GM12878 (cell line): Measurements from ENCODE around the gene CNST. TPM values are rescaled to one million over a fixed set of nuclear protein-coding genes. Genes with fewer than 3 reads are reported as not detected.

Experiments used
- BCL11A ChIP-seq: IDR thresholded peaks from 2 replicates; pipeline ENCODE4 v1.6.1; 2011; ENCODE audit warnings: low read depth, low read length
- CBFB ChIP-seq: IDR thresholded peaks from 2 replicates; pipeline ENCODE4 v1.6.1; 2016; ENCODE audit warnings: antibody characterized with exemption, low read depth
- ELK1 ChIP-seq: IDR thresholded peaks from 2 replicates; pipeline ENCODE4 v1.6.1; 2012; ENCODE audit warnings: low read depth, low read length, improper control_type of control experiment
- FOXK2 ChIP-seq: fragments of 450-650 bp; IDR thresholded peaks from 2 replicates; pipeline ENCODE4 v1.6.1; 2017; ENCODE audit warnings: mild to moderate bottlenecking, moderate library complexity
- GABPA ChIP-seq: IDR thresholded peaks from 2 replicates; pipeline ENCODE4 v1.6.1; 2014; ENCODE audit warnings: antibody characterized with exemption, low read depth, mild to moderate bottlenecking, inconsistent platforms
- GATAD2B ChIP-seq: fragments of 450-650 bp; conservative IDR thresholded peaks from 2 replicates; pipeline ENCODE4 v1.6.1; 2017; ENCODE audit warnings: low read depth, mild to moderate bottlenecking, moderate library complexity
- MEF2A ChIP-seq: IDR thresholded peaks from 2 replicates; pipeline ENCODE4 v1.6.1; 2011; ENCODE audit warnings: low read depth, mild to moderate bottlenecking, low read length, moderate library complexity; ENCODE audit not compliant: insufficient read depth
- MLLT1 ChIP-seq: fragments of 450-650 bp; IDR thresholded peaks from 2 replicates; pipeline ENCODE4 v1.6.1; 2016; ENCODE audit warnings: mild to moderate bottlenecking
- NFYA ChIP-seq: IDR thresholded peaks from 2 replicates; pipeline ENCODE4 v1.6.1; 2011; ENCODE audit warnings: low read depth, mild to moderate bottlenecking, low read length, improper control_type of control experiment, borderline replicate concordance
- NFYB ChIP-seq: IDR thresholded peaks from 2 replicates; pipeline ENCODE4 v1.6.1; 2011; ENCODE audit warnings: low read depth, mild to moderate bottlenecking, low read length, improper control_type of control experiment, moderate library complexity; ENCODE audit not compliant: insufficient read depth
- NKRF ChIP-seq: fragments of 450-650 bp; conservative IDR thresholded peaks from 2 replicates; pipeline ENCODE4 v1.6.1; 2017; ENCODE audit warnings: mild to moderate bottlenecking, moderate library complexity
- NR2C1 ChIP-seq: fragments of 450-650 bp; IDR thresholded peaks from 2 replicates; pipeline ENCODE4 v1.6.1; 2017; ENCODE audit warnings: antibody characterized with exemption, mild to moderate bottlenecking, moderate library complexity
- NR2F1 ChIP-seq: fragments of 450-650 bp; conservative IDR thresholded peaks from 2 replicates; pipeline ENCODE4 v1.6.1; 2017; ENCODE audit warnings: mild to moderate bottlenecking
- NRF1 ChIP-seq: conservative IDR thresholded peaks from 2 replicates; pipeline ENCODE4 v1.6.1; 2011; ENCODE audit warnings: mild to moderate bottlenecking, low read depth, low read length, improper control_type of control experiment
- PAX8 ChIP-seq: fragments of 450-650 bp; IDR thresholded peaks from 2 replicates; pipeline ENCODE4 v1.6.1; 2017; ENCODE audit warnings: mild to moderate bottlenecking, moderate library complexity
- POLR2AphosphoS5 ChIP-seq: IDR thresholded peaks from 2 replicates; pipeline ENCODE4 v1.6.1; 2011; ENCODE audit warnings: mild to moderate bottlenecking, low read length, inconsistent platforms
- SMAD1 ChIP-seq: fragments of 450-650 bp; IDR thresholded peaks from 2 replicates; pipeline ENCODE4 v1.6.1; 2018; ENCODE audit warnings: mild to moderate bottlenecking, low read depth; ENCODE audit not compliant: partially characterized antibody
- SMARCA5 ChIP-seq: fragments of 450-650 bp; IDR thresholded peaks from 2 replicates; pipeline ENCODE4 v1.6.1; 2017; ENCODE audit warnings: mild to moderate bottlenecking
- TCF12 ChIP-seq: IDR thresholded peaks from 2 replicates; pipeline ENCODE4 v1.6.1; 2011; ENCODE audit warnings: low read depth, mild to moderate bottlenecking, low read length
- ZBTB40 ChIP-seq: fragments of 450-650 bp; IDR thresholded peaks from 2 replicates; pipeline ENCODE4 v1.6.1; 2016; ENCODE audit warnings: mild to moderate bottlenecking, moderate library complexity, borderline replicate concordance
- ZNF207 ChIP-seq: fragments of 450-650 bp; IDR thresholded peaks from 2 replicates; pipeline ENCODE4 v1.6.1; 2014; ENCODE audit warnings: antibody characterized with exemption, mild to moderate bottlenecking, borderline replicate concordance
- ZNF274 ChIP-seq: IDR thresholded peaks from one replicate; pipeline ENCODE4 v1.8.0; 2011; ENCODE audit not compliant: insufficient read length, insufficient read depth
- polyA plus RNA-seq, 11 experiments: library from polyadenylated mRNA; depleted of rRNA in 4 of 11; unstranded in 6 of 11; stranded (reverse) in 5 of 11; fragments of >200 nt; fragmentation: Nextera tagmentation in 4 of 11; fragmentation: Illumina TruSeq in 1 of 11; extraction: Ambion mirVana in 4 of 11; extraction: Trizol in 1 of 11; gene quantifications; 1 replicate in 1 of 11; 2 replicates in 10 of 11; pipeline versions ENCODE4 v1.2.1 to v1.2.3, GENCODE V29; 2011 to 2016; ENCODE audit warnings: inconsistent platforms in 2 of 11, missing spikeins in 2 of 11, low read depth in 1 of 11
- total RNA-seq, 4 experiments: library from RNA; depleted of rRNA in 3 of 4; stranded (reverse); fragments of >200 nt in 3 of 4; fragmentation: Illumina TruSeq in 1 of 4; extraction: Trizol in 1 of 4; gene quantifications; 2 replicates each; pipeline versions ENCODE4 v1.2.1 to v1.2.3, GENCODE V29; 2013 to 2021

CNST gene
- total and polyA plus RNA-seq, 10 of the 15 experiments (the other 5 are each of a cell fraction or from before 2014, with no cell fraction given) = 4.8 to 16.2 (median 12.3) TPM

GRCh38 chr1:246566128-246566812, at the start of gene CNST, which contains the start of gene TFB2M (continued):
- TF ChIP-seq NKRF (peak; percentile 98), BCL11A (no peak), MLLT1 (0 out of 2 replicates have a peak, but pooled peaks have one; percentile 26), NRF1 (peak; percentile 94), MEF2A (peak; percentile 71; the same call in 1 of the 2 replicates), POLR2AphosphoS5 (peak; percentile 80), GATAD2B (peak; percentile 75; the same call in 1 of the 2 replicates), SMAD1 (peak; percentile 32), NR2F1 (peak; percentile 46), TCF12 (no peak), CBFB (peak; percentile 48; the same call in 1 of the 2 replicates), NR2C1 (peak; percentile 96), ZNF274 (no peak), GABPA (peak; percentile 97), PAX8 (no peak), NFYB (peak; percentile 89), SMARCA5 (0 out of 2 replicates have a peak, but pooled peaks have one; percentile 27), FOXK2 (peak; percentile 94), NFYA (no peak), ZNF207 (no peak), ZBTB40 (peak; percentile 97), ELK1 (peak; percentile 87)
